ENCODE data around the gene CSGALNACT2.

CSGALNACT2 gene

GRCh38 chr10:43112608-43112961 is 25.7 kb upstream of the CSGALNACT2 start:
- DNase-seq (ENCODE audit: low read depth in 1 of 2, low spot score in 1 of 2), result no peak

DNA sequence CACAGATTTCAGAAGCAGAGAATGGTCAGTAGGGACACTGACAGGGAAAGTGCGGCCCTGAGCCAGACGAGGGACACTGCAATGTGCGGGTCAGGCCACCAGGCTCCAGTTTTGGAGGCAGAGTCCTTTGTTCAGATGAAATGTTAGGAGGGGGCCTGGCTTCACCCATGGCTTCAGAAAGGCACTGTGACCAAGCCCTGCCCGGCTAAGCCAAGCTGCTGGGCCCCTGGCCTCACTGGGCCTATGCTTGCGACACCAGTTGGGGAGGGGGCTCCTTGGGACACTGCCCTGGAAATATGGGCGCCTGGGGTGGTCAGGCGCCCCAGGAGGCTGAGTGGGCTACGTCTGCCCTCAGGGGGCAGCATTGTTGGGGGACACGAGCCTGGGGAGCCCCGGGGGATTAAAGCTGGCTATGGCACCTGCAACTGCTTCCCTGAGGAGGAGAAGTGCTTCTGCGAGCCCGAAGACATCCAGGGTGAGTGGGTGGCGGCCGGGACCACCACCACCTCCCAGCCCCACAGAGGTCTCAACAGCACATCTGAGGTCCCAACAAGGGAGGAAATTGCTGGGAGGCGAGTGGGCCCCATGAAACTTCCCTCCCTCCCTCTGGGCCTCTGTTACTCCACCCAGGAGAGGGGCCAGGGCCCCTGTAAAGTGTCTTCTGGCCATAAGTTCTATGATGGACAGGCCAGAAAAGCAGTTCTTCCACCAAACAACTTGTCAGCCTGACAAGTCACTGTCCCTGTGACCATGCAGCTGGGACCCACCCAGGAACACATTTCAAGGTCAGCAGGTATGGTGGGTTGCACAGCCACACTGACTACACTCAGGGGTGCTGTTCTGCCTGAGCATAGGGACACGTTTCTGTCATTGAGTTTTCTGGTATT is 24.8 kb upstream of the CSGALNACT2 start:
- DNase-seq (ENCODE audit: low read depth in 1 of 2, low spot score in 1 of 2), result no peak

- no peak for DNase-seq (ENCODE audit: low read depth in 1 of 2, low spot score in 1 of 2)
These were observed 24.0 kb upstream of the CSGALNACT2 start for GRCh38 chr10:43114088-43114742.

DNA sequence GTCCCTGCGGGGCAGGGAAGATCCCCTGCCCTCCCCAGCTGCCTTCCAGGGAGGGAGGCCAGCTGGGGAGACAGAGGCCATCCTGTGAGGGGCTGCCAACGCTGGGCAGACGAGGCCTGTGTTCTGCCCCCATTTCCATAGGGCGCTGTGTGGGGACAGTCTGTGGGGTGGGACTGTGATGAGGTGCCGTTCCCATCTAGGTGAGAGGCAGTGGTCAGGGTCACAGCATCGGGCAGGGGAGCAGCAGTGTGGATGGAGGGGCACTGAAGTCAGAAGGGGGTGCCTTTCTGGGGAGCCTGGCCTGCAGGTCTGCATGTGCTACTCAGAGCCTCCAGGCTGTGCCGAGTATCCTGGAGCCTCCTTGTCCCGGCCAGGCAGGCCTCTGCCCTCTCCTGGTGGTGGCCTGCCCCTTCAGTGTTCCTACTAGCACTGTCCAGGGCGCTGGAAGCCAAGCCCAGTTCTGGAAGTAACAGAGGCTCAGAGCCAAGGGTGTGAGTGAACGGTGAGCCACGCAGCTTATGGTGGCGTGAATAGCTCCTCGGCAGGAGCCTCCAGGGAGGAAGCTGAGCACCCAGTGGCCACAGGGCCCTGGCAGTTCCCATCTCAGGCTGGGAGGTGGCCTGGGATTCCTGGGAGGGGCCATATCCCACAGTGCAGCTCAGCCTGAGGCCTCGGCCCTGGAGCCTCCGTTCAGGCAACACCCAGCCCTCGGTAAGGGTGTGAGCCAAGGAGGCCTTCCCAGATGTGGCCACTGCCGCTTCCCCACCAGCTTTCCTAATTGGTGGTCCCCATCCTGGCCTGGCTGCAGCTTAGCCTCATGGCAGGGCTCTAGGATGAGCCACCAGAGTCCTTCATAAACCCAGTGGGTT is 23.3 kb upstream of the CSGALNACT2 start:
- DNase-seq (ENCODE audit: low read depth in 1 of 2, low spot score in 1 of 2), result no peak

DNA sequence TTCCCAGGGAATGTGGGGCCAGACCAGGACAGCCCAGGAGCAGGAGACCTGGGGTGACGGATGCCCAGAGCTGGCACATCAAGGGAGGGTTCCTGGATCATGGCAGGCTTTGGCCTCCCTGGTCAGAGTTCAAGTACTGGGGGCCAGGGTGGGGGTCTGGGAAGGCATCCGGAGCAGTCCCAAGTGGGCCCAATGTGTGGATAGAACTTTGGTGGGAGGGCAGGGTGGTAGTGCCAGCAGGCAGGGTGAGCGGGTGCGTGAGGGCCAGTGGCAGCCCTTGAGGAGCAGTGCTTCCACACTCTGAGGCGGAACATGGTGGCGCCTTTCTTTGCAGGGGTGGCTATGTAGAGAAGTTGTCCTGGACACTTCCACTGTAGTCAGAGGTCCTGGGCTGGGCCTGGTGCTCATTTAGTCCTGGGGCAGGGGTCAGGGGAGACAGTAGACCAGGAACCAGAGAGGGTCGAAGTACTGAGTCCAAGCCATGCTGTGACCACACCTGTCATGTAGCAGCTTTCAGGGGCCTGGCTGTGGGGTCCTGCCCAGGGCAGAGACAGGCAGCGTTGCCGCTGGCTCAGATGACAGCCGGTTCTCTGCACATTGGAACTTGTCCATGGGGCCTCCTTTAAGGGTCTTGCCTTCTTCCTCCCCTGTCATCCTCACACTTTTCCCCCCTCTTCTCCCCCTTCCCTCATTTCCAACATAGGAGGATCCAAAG is 22.2 kb upstream of the CSGALNACT2 start:
- no peak for DNase-seq (ENCODE audit: low read depth in 1 of 2, low spot score in 1 of 2)

DNA sequence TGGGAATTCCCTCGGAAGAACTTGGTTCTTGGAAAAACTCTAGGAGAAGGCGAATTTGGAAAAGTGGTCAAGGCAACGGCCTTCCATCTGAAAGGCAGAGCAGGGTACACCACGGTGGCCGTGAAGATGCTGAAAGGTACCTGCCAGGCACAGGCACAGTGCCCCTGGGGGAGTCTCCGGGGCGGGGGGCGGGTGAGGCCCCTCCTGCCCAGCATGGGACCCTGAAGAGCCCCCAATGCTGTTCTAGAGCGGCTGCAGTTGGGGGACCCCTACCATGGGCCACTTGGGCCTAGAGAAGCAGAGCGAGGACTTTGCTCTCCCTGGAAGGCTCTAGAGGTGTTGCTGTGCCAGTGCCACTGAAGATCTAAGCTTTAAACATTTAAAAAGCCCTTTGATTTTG is 21.6 kb upstream of the CSGALNACT2 start:
- no peak for DNase-seq (ENCODE audit: low read depth in 1 of 2, low spot score in 1 of 2)

GRCh38 chr10:43117031-43117776 is 21.0 kb upstream of the CSGALNACT2 start:
- DNase-seq (ENCODE audit: low read depth in 1 of 2, low spot score in 1 of 2), result no peak

DNA sequence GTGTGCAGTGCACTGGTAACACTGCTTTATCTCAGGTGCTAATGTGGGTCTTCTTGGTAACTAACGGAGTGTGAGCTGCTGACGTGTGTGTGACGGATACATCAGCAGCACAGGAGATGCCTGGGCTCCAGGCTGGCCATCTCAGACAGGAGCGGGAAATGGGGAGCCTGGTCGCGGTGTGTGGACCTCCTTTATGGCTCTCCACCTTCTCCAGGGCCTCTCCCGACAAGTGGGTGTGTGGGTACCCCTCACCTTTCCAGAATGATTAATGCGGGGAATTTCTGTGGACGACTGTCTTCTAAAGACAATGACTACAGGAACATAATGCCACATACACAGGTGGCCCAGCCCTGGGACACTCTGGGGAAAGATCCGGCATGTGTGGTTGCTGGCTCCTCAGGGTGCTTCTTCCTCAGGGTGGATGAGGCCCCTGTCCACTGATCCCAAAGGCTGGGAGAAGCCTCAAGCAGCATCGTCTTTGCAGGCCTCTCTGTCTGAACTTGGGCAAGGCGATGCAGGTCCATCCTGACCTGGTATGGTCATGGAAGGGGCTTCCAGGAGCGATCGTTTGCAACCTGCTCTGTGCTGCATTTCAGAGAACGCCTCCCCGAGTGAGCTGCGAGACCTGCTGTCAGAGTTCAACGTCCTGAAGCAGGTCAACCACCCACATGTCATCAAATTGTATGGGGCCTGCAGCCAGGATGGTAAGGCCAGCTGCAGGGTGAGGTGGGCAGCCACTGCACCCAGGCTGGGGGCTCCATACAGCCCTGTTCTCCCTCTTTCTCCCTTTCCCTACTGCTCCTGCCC is 20.3 kb upstream of the CSGALNACT2 start:
- DNase-seq (ENCODE audit: low read depth in 1 of 2, low spot score in 1 of 2), result no peak

- DNase-seq (ENCODE audit: low read depth in 1 of 2, low spot score in 1 of 2), result no peak
These were observed 19.4 kb upstream of the CSGALNACT2 start for GRCh38 chr10:43118631-43119415.

DNA sequence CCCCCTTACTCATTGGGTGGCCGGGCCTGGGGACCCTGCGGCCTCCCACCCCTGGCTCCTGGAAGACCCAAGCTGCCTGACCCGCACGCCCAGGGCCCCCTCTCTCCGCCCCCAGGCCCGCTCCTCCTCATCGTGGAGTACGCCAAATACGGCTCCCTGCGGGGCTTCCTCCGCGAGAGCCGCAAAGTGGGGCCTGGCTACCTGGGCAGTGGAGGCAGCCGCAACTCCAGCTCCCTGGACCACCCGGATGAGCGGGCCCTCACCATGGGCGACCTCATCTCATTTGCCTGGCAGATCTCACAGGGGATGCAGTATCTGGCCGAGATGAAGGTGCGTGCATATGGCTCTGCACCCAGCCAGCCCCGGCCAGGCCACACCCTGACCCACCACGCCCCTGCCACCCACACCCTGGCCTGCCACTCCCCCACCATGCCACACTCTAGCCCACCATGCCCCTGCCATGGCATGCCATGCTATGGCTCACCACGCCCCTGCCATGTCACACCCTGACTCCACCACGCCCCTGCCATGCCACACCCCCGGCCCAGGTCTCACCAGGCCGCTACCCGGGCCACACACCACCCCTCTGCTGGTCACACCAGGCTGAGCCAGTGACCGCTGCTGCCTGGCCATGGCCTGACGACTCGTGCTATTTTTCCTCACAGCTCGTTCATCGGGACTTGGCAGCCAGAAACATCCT is 18.7 kb upstream of the CSGALNACT2 start:
- DNase-seq (ENCODE audit: low read depth in 1 of 2, low spot score in 1 of 2), result no peak

DNA sequence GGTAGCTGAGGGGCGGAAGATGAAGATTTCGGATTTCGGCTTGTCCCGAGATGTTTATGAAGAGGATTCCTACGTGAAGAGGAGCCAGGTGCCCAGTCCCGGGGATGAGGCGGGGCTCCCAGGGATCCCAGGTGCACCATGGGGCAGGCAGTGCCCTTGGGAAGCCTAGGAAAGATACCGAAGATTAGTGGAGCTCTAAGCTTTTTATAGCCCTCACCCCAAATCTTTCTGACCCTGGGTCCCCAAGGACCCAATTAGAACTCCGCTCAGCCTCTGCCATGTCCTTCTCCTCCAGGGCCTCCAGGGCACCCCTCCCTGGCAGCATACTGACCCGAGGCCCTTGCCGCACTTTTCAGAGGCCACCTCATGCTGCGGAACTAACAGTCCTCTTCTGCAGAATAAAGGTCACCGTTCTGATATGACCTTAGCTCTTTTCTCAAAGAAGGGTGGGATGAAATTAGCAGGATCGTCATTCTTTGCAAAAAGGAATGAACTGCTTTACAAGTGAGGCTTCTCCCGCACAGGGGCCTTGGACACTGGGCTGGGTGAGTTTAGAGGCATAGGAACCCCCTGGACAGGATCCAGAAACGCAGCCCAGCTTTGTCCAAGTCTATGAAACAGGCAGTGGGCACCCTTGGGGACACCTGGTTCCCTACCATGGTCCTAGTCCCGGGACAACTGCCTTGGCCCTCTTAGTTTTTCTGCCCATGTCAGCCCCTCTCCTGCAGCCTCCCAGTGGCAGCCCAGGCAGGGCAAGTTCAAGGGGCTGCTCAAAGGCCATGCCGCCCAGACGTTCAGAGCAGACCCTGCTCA is 17.9 kb upstream of the CSGALNACT2 start:
- no peak for DNase-seq (ENCODE audit: low read depth in 1 of 2, low spot score in 1 of 2)

DNA sequence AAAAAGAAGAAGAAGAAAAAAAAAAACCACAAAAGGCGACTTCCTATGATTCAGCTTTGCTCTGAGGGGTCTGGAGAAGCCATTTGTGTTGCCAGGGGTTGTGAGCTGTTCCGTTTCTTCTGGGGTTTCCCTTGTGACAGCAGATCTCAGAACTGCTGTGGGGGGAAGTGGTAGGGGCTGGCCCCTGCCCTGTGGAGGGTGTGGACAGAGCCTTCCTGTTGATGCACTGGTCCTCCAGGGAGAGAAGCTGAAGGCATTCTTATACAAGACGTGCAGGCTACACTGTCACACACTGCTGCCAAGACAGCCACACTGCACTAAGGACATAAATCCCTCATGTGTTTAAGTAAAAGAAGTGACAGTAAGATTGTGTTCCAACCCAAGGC is 17.3 kb upstream of the CSGALNACT2 start:
- peak in 1 of 2 donors; percentile 22 for DNase-seq (ENCODE audit: low read depth in 1 of 2, low spot score in 1 of 2)

GRCh38 chr10:43121444-43121843 is 16.8 kb upstream of the CSGALNACT2 start:
- no peak for DNase-seq (ENCODE audit: low read depth in 1 of 2, low spot score in 1 of 2)

GRCh38 chr10:43122096-43122495 is 16.1 kb upstream of the CSGALNACT2 start:
- no peak for DNase-seq (ENCODE audit: low read depth in 1 of 2, low spot score in 1 of 2)

- no peak for DNase-seq (ENCODE audit: low read depth in 1 of 2, low spot score in 1 of 2)
These were observed 15.4 kb upstream of the CSGALNACT2 start for GRCh38 chr10:43122826-43123225.

- no peak for DNase-seq (ENCODE audit: low read depth in 1 of 2, low spot score in 1 of 2)
These were observed 14.7 kb upstream of the CSGALNACT2 start for GRCh38 chr10:43123361-43124093.

- DNase-seq (ENCODE audit: low read depth in 1 of 2, low spot score in 1 of 2), result no peak
These were observed 14.1 kb upstream of the CSGALNACT2 start for GRCh38 chr10:43124094-43124521.
